Endodermal cell (in vitro differentiated cells): ENCODE results near the gene SEC61A2. TPM values are rescaled to one million over a fixed set of nuclear protein-coding genes. Genes with fewer than 3 reads are reported as not detected.

Experiments
- DNase-seq: peaks from one replicate; pipeline ENCODE4 v3.0.0-alpha.2; 2017
- H3K27ac ChIP-seq: 2 replicates; pipeline ENCODE4 v1.5.1; 2013; ENCODE audit warnings: mild to moderate bottlenecking, low read depth, low read length, moderate library complexity
- H3K27me3 ChIP-seq: 2 replicates; pipeline ENCODE4 v1.6.1; 2013; ENCODE audit warnings: mild to moderate bottlenecking, low read length, moderate library complexity; ENCODE audit not compliant: insufficient read depth, control insufficient read depth, poor library complexity, severe bottlenecking
- H3K36me3 ChIP-seq: 2 replicates; pipeline ENCODE4 v1.7.0; 2013; ENCODE audit warnings: mild to moderate bottlenecking, low read length, moderate library complexity; ENCODE audit not compliant: control insufficient read depth, insufficient read depth
- H3K4me1 ChIP-seq: one replicate; pipeline ENCODE4 v1.7.0; 2013; ENCODE audit warnings: low read length; ENCODE audit not compliant: control insufficient read depth, insufficient read depth
- H3K4me3 ChIP-seq: 2 replicates; pipeline ENCODE4 v1.5.1; 2013; ENCODE audit warnings: mild to moderate bottlenecking, low read length, moderate library complexity
- H3K9ac ChIP-seq: 2 replicates; pipeline ENCODE4 v1.6.1; 2013; ENCODE audit warnings: mild to moderate bottlenecking, low read length, moderate library complexity; ENCODE audit not compliant: poor library complexity, severe bottlenecking; ENCODE audit errors: extremely low read depth
- H3K9me3 ChIP-seq: 2 replicates; pipeline ENCODE4 v1.6.1; 2013; ENCODE audit warnings: mild to moderate bottlenecking, low read length, moderate library complexity; ENCODE audit not compliant: control insufficient read depth
- H3K27ac Mint-ChIP-seq: 2 replicates; pipeline ENCODE4 v1.8.0; 2020; ENCODE audit warnings: mixed read lengths
- H3K27me3 Mint-ChIP-seq: 2 replicates; pipeline ENCODE4 v1.8.0; 2021; ENCODE audit warnings: mild to moderate bottlenecking, mixed read lengths; ENCODE audit not compliant: insufficient read depth
- H3K36me3 Mint-ChIP-seq: 2 replicates; pipeline ENCODE4 v1.8.0; 2020; ENCODE audit warnings: low read depth, mixed read lengths
- H3K4me1 Mint-ChIP-seq: 2 replicates; pipeline ENCODE4 v1.8.0; 2020; ENCODE audit warnings: mixed read lengths
- H3K4me3 Mint-ChIP-seq: 2 replicates; pipeline ENCODE4 v1.8.0; 2020; ENCODE audit warnings: mild to moderate bottlenecking, moderate library complexity, mixed read lengths
- H3K9me3 Mint-ChIP-seq: 2 replicates; pipeline ENCODE4 v1.8.0; 2020; ENCODE audit warnings: mild to moderate bottlenecking, mixed read lengths
- WGBS, 2 experiments: methylation state at CpG; one replicate each; pipeline versions ENCODE4 v1.1.5 to v1.1.7; 2013; ENCODE audit warnings: missing lambda C conversion rate in 2 of 2, mixed read lengths in 1 of 2; ENCODE audit not compliant: insufficient coverage in 1 of 2, insufficient read length in 1 of 2; 5-methylcytosine and 5-hydroxymethylcytosine counted together
- total RNA-seq, 2 donors: library from RNA; stranded (reverse); fragmentation: NEBNext Ultra II Directional in 1 of 2; extraction: Animal tissue kit (Norgen Biotek cat#: 25700) in 1 of 2; gene quantifications; 2 replicates in 1 of 2; 3 replicates in 1 of 2; pipeline ENCODE4 v1.2.1, GENCODE V29; 2021
- TF ChIP-seq, protein P1 (sequence below): fragments of 200-600 bp; sonication (generic); conservative IDR thresholded peaks from 2 replicates; pipeline ENCODE4 v1.5.0; 2021; ENCODE audit warnings: antibody characterized with exemption, mild to moderate bottlenecking

Gene SEC61A2
- total RNA-seq, 2 donors from 2014 or later: 24.4 to 40.5 TPM

DNA sequence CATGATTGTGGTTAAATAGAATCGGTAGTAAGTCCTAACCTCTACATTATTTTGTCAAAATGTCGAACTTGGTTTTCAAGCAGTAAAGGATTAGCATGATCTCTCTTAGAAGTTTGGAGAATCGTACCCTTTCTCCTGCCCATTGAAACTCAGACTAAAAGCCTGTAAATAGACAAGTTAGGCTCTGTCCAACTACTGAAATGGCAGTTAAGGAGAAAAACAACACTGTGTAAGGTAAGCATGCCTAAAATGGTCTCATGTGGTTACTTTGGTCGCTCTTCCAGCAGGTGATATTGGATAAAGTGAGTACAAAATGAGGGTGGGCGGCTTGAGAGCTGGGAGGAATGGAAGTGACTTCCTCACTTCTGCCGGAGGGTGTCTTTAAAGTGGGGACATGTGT lies 25.0 kb downstream of the SEC61A2 start:
- no peak overlapping the region for H3K4me3 ChIP-seq
- H3K4me1 Mint-ChIP-seq: no peaks in the 10 kb centered on the region
- DNase-seq: no peak
- H3K27ac Mint-ChIP-seq: no peak overlapping the region
- no peaks in the 10 kb centered on the region for H3K9me3 ChIP-seq
- no peaks in the 10 kb centered on the region for H3K9me3 Mint-ChIP-seq
- TF ChIP-seq, protein P1, sequence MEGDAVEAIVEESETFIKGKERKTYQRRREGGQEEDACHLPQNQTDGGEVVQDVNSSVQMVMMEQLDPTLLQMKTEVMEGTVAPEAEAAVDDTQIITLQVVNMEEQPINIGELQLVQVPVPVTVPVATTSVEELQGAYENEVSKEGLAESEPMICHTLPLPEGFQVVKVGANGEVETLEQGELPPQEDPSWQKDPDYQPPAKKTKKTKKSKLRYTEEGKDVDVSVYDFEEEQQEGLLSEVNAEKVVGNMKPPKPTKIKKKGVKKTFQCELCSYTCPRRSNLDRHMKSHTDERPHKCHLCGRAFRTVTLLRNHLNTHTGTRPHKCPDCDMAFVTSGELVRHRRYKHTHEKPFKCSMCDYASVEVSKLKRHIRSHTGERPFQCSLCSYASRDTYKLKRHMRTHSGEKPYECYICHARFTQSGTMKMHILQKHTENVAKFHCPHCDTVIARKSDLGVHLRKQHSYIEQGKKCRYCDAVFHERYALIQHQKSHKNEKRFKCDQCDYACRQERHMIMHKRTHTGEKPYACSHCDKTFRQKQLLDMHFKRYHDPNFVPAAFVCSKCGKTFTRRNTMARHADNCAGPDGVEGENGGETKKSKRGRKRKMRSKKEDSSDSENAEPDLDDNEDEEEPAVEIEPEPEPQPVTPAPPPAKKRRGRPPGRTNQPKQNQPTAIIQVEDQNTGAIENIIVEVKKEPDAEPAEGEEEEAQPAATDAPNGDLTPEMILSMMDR: no peak
- no peak overlapping the region for H3K4me3 Mint-ChIP-seq
- peaks cover 45% of the 10 kb centered on the region for H3K36me3 ChIP-seq
- no peaks in the 10 kb centered on the region for H3K27me3 ChIP-seq
- H3K4me1 ChIP-seq: no peaks in the 10 kb centered on the region
- peaks cover 34% of the 10 kb centered on the region for H3K36me3 Mint-ChIP-seq
- WGBS, 2 experiments: 87 to 95% methylated on average over 4 to 6 of the region's 6 CpGs
- H3K9ac ChIP-seq: no peak overlapping the region
- no peak overlapping the region for H3K27ac ChIP-seq
- no peaks in the 10 kb centered on the region for H3K27me3 Mint-ChIP-seq

DNA sequence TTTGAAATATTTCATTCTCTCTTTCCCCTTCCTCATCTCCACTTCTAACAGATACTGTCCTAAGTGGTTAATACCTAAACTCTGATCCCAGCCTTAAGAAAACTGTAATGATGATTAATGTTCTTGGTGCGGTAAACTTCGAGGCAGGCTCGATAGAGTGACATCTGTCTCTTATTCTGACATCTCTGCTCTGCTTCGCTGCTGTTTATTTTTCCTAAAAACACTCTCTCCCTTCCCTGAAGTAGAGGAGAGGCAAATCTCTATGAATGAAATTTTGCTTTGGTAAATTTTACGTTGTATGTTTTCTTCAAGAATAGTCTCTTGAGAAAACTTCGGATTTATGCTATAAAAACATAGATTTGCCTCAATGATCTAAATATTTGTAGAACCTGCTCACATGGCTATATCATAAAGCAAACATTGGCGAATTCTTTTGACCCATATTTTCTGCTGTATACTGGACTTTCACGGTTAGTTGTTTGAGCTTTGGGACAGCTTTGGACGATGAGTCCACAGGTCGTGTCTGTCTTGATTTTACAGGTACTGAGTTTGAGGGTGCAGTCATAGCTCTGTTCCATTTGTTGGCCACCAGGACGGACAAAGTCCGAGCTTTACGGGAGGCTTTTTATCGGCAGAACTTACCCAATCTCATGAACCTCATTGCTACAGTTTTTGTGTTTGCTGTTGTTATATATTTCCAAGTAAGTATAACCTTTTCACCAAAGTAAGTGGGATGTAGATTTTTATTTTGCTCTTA lies 27.1 kb downstream of the SEC61A2 start:
- peaks cover 54% of the 10 kb centered on the region for H3K36me3 ChIP-seq
- Mint-ChIP-seq H3K9me3 (no peaks in the 10 kb centered on the region), H3K27me3 (no peaks in the 10 kb centered on the region), H3K4me3 (no peak overlapping the region), H3K27ac (no peak overlapping the region), H3K36me3 (peaks cover 38% of the 10 kb centered on the region), H3K4me1 (no peaks in the 10 kb centered on the region)
- no peaks in the 10 kb centered on the region for H3K9me3 ChIP-seq
- no peaks in the 10 kb centered on the region for H3K4me1 ChIP-seq
- no peak overlapping the region for H3K4me3 ChIP-seq
- no peak overlapping the region for H3K27ac ChIP-seq
- TF ChIP-seq, protein P1: no peak
- H3K9ac ChIP-seq: no peak overlapping the region
- DNase-seq: no peak
- 88 to 95% methylated on average over 5 to 14 of the region's 14 CpGs for WGBS, 2 experiments
- H3K27me3 ChIP-seq: no peaks in the 10 kb centered on the region

DNA sequence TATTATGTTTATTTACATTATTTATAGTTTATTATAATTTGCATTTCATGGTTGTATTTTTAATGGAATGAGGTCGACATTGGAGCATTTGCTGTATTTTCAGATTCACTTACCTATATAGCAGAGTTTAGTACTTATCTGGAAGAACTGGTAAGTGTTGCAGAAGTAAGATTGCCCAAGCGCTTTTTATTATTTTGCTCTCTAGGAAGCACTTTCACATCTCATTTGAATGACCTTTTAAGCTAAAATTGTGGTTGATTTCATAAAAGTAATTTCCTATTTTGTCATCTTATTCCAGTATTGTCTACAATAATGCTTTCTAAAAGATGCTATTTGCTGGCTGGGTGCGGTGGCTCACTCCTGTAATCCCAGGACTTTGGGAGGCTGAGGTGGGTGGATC lies 28.6 kb downstream of the SEC61A2 start:
- no peak overlapping the region for H3K27ac ChIP-seq
- H3K27ac Mint-ChIP-seq: no peak overlapping the region
- no peaks in the 10 kb centered on the region for H3K27me3 Mint-ChIP-seq
- no peaks in the 10 kb centered on the region for H3K9me3 Mint-ChIP-seq
- H3K27me3 ChIP-seq: no peaks in the 10 kb centered on the region
- H3K4me1 Mint-ChIP-seq: no peaks in the 10 kb centered on the region
- H3K36me3 Mint-ChIP-seq: peaks cover 50% of the 10 kb centered on the region
- H3K36me3 ChIP-seq: peaks cover 63% of the 10 kb centered on the region
- no peaks in the 10 kb centered on the region for H3K4me1 ChIP-seq
- no peak for DNase-seq
- no peak overlapping the region for H3K4me3 ChIP-seq
- TF ChIP-seq, protein P1: no peak
- 92 to 100% methylated on average over 1 to 3 of the region's 3 CpGs for WGBS, 2 experiments
- H3K4me3 Mint-ChIP-seq: no peak overlapping the region
- H3K9me3 ChIP-seq: no peaks in the 10 kb centered on the region
- H3K9ac ChIP-seq: no peak overlapping the region
